T47D (cell line): ENCODE data around the gene ZNF511.
"Not testable (repeated sequence)": the region's sequence is repeated elsewhere in the genome, so short reads cannot be mapped to it uniquely, and the experiment has no call there.

ENCODE experiments used
- DNase-seq, 2 experiments: peaks; one replicate each; pipeline versions ENCODE4 v3.0.0 to v3.0.0-alpha.2; 2011 to 2012; ENCODE audit warnings: low read depth in 1 of 2, low spot score in 1 of 2
- JUND ChIP-seq: IDR thresholded peaks from 2 replicates; pipeline ENCODE4 v1.6.1; 2012; ENCODE audit warnings: low read depth
- in situ Hi-C: cut with HindIII; loops from 2 replicates; pipeline ENCODE4 v1.10.0; 2016; ENCODE audit warnings: low sequenced_read_pairs, low pct_unique_long_range_greater_than_20kb

Gene ZNF511, protein sequence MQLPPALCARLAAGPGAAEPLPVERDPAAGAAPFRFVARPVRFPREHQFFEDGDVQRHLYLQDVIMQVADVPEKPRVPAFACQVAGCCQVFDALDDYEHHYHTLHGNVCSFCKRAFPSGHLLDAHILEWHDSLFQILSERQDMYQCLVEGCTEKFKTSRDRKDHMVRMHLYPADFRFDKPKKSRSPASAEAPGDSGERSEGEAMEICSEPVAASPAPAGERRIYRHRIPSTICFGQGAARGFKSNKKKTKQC

DNA sequence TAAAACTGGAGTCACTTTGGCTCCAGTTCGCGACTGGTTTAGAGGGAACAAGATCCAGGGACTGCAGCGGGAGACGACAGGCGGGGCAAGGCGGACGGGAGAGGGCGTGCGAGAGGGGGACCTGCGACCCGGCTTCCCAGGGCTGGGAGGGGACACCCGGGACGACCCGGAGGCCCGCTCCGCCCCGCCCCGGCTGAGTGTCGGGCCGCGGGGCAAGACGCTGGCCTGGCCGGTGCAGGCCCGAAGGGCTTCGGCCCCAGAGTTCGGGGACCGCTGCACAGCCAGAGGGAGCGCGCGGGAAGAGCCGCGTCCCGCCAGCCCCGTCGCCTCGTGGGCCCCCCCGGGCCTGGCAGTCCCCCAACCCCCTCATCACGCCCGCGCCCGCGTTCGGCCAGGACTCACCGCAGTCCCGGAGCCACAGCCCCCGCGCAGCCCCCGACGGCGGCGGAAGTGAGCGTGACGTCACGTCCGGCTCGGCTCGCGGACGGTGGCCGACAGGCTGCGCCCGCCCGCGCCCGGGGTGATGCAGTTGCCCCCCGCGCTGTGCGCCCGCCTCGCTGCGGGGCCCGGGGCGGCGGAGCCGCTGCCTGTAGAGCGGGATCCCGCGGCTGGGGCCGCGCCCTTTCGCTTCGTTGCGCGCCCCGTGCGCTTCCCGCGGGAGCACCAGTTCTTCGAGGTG is at the start of gene ZNF511, which contains the start of gene TUBGCP2:
TSS of gene ZNF511 (plus strand) at position 494 of the 679 bp plus-strand sequence. CDS start at position 524, 30 bp downstream.
TSS of gene TUBGCP2 (minus strand) at position 452 of the 679 bp plus-strand sequence. CDS start 5,931 bp downstream, outside the sequence.
- no peak for TF ChIP-seq JUND
- peak in 1 of 2 experiments; percentile 83 for DNase-seq
- in situ Hi-C loops = no loop called here

DNA sequence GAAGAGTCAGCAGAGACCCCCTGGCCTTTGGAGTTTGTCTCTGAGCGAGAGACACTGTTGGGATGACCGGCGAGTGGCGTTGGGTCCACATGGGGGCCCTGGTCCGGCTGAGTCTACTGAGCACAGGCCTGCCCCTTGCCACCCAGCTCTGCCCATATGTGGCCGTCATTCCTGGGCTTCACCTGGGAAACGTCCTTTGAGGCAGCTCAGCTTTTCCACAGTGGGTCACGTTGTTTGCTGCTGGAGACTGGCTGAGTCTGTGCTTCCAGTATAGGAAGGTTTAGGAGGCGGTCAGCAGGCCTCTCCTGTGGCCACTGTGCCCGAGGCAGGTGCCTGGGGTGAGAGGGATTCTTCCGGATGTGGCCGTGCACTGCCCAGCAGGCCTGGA is 49.1 kb upstream of the ZNF511 start:
- no peak for DNase-seq
- in situ Hi-C loops = no loop called here
- TF ChIP-seq JUND = no peak

- TF ChIP-seq JUND = no peak
- peak; percentile 44 to 72 for DNase-seq
- in situ Hi-C loops = no loop called here
Observed at GRCh38 chr10:133260895-133261725, 47.6 kb upstream of the ZNF511 start.

GRCh38 chr10:133261726-133262325 is 46.9 kb upstream of the ZNF511 start:
- in situ Hi-C loops = no loop called here
- DNase-seq = peak; percentile 65 to 77
- no peak for TF ChIP-seq JUND

DNA sequence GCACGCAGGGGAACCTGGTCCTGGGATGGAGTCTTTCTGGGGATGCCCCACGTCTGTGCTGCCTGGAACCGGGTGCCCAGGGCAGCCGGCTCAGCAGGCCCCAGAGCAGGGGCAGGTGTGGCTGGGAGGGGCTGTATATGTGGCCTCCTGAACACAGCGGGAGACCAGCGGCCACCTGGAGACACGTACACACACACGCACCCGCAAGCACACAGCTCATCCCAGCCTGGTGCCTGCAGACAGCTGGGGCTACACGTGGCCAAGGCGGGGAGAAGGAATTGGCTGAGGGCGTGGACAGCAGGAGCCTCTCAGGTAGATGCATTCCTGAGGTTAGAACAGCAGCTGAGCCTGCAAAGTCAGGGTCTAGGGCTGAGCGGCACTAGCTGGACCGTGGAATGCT is 46.0 kb upstream of the ZNF511 start:
- in situ Hi-C loops = no loop called here

DNA sequence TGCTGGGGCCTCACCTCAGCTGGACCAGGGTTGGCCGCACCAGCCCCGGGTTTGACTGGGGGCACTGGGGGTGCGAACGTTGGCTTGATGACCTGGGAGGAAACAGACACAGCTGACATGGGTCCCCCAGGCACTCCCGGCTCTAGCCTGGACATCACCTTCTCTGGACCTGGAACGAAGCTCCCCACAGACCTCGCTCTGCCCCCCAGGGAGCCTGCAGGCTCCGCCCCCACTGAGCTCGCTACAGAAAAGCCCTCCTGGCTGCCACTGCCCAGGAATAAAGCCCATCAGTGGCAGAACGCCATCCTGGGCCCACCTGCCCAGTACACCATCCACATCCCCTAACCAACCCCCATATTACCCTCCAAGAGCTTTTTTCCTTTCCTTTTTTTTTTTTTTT is 45.0 kb upstream of the ZNF511 start:
- in situ Hi-C loops = no loop called here
- TF ChIP-seq JUND = no peak
- no peak for DNase-seq

More for the DNA sequence above, 46.0 kb upstream of the ZNF511 start:
- TF ChIP-seq JUND = no peak
- no peak for DNase-seq

DNA sequence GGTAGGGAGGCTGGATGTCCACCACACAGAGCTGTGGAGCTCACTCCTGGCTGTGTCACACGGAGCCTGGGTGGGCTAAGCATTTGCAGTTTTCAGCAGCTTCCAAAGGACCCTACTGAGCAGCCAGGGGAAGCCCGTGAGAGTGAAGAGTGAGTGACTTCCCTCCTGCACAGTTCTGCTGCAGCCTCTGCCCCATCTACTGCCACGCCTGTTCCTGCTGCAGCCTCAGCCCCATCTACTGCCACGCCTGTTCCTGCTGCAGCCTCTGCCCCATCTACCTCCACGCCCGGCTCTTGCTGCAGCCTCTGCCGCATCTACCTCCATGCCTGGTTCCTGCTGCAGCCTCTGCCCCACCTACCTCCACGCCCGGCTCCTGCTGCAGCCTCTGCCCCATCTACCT is 44.3 kb upstream of the ZNF511 start:
- in situ Hi-C loops = no loop called here
- TF ChIP-seq JUND = no peak
- no peak for DNase-seq

DNA sequence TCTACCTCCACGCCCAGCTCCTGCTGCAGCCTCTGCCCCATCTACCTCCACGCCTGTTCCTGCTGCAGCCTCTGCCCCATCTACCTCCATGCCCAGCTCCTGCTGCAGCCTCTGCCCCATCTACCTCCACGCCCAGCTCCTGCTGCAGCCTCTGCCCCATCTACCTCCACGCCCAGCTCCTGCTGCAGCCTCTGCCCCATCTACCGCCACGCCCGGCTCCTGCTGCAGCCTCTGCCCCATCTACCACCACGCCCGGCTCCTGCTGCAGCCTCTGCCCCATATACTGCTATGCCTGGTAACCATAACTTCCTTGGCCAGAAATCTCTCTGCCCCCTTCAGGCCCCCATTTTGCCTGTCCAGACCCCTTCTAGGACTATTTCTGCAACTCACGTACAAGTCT is 43.7 kb upstream of the ZNF511 start:
- DNase-seq, in situ Hi-C loops: not testable (repeated sequence)

DNA sequence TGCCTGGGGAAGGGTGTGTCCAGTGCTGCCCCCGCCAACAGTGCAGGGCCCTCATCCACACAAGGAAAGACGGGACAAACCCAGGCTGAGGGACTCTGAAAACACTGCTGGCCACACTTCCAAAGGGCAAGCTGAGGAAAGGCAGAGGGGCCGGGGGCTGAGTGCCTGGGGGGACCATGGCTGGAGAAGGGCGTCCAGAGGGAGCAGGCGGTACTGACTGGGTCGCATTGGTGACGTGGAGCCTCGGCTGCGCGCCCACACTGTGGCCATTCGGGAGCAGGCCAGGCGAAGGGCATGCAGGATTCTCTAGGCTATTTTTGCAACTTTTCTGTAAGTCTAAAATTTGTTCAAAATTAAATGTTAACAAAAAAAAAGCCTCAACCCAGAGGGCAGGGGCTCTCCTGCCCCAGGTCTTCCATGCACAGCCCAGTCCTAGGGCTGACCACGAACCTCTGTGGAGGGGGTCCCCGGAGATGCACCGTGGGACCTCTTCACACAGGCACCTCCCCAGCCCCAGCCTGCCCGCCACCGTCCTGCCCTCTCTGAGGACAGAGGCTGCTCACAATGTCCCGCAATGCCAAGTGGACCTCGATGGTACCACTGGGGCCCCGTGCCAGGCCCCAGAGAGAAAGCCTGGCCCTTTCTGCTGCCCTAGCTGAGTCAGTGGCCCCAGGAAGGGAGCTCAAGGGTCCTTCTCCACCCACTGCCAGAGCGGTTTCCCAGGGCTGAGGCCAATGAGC is 42.5 kb upstream of the ZNF511 start:
- in situ Hi-C loops = no loop called here
- DNase-seq = no peak
- no peak for TF ChIP-seq JUND

DNA sequence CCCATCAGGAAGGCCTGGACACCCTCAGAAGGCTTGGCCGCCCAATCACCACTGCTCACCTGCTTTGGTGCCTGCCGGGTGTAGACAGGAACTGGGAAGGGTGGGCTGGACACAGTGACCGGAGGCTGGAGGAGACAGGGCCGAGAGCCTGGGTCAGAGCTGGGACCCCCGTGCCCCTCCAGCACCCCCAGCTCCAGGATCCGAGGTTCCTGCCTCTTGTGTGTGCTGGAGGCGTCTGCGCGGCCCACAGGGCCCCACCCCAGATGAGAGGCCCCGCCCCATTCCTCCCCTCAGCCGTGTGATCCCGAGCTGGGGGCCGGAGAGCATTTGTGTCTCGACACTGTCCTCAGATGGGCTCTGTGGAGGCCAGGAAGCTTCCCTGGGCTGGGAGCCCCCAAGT is 41.4 kb upstream of the ZNF511 start:
- in situ Hi-C loops = no loop called here
- no peak for DNase-seq
- no peak for TF ChIP-seq JUND

GRCh38 chr10:133267829-133268228 is 40.9 kb upstream of the ZNF511 start:
- TF ChIP-seq JUND = no peak
- no peak for DNase-seq
- in situ Hi-C loops = no loop called here

GRCh38 chr10:133268532-133268931 is 40.2 kb upstream of the ZNF511 start:
- in situ Hi-C loops = no loop called here
- no peak for DNase-seq
- no peak for TF ChIP-seq JUND
